ENCODE data around the gene LMF1.
A peak's percentile ranks its signal among the peaks of the same experiment; 100 is the strongest.

- TF ChIP-seq, protein P1, sequence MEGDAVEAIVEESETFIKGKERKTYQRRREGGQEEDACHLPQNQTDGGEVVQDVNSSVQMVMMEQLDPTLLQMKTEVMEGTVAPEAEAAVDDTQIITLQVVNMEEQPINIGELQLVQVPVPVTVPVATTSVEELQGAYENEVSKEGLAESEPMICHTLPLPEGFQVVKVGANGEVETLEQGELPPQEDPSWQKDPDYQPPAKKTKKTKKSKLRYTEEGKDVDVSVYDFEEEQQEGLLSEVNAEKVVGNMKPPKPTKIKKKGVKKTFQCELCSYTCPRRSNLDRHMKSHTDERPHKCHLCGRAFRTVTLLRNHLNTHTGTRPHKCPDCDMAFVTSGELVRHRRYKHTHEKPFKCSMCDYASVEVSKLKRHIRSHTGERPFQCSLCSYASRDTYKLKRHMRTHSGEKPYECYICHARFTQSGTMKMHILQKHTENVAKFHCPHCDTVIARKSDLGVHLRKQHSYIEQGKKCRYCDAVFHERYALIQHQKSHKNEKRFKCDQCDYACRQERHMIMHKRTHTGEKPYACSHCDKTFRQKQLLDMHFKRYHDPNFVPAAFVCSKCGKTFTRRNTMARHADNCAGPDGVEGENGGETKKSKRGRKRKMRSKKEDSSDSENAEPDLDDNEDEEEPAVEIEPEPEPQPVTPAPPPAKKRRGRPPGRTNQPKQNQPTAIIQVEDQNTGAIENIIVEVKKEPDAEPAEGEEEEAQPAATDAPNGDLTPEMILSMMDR (IDR thresholded peaks at IDR 0.05; ENCODE audit: low read depth, low read length): no peak
- peak; percentile 58 for TF ChIP-seq POLR2A (IDR thresholded peaks at IDR 0.05; ENCODE audit: extremely low read depth, insufficient read length)
- TF ChIP-seq MAX (IDR thresholded peaks at IDR 0.05; ENCODE audit: low read depth, low read length): no peak
Measured at GRCh38 chr16:970766-971581, at the start of gene LMF1.
